HL-60 (cell line): ENCODE results near the gene TRAPPC12.

Experiments
- DNase-seq, 2 experiments: peaks; one replicate each; pipeline ENCODE4 v3.0.0-alpha.2; 2010 to 2020; ENCODE audit warnings: low read depth in 1 of 2, low spot score in 1 of 2
- H3K27ac ChIP-seq: fragments of 250-450 bp; sonication (Bioruptor Pico); replicated peaks from 2 replicates; pipeline ENCODE4 v1.5.1; 2020; ENCODE audit warnings: mild to moderate bottlenecking, moderate library complexity
- H3K27me3 ChIP-seq: fragments of 250-450 bp; sonication (Bioruptor Pico); 2 replicates; pipeline ENCODE4 v1.5.1; 2021; ENCODE audit warnings: mild to moderate bottlenecking, moderate library complexity; ENCODE audit not compliant: insufficient read depth, poor library complexity, severe bottlenecking
- H3K4me3 ChIP-seq: replicated peaks from 2 replicates; pipeline ENCODE4 v1.5.1; 2011; ENCODE audit warnings: mild to moderate bottlenecking, control low read depth, low read length; ENCODE audit not compliant: insufficient read depth
- GABPA ChIP-seq: IDR thresholded peaks from 2 replicates; pipeline ENCODE4 v1.6.1; 2012; ENCODE audit warnings: low read depth
- POLR2AphosphoS5 ChIP-seq: IDR thresholded peaks from 2 replicates; pipeline ENCODE4 v1.6.1; 2012; ENCODE audit warnings: low read depth
- SPI1 ChIP-seq: IDR thresholded peaks from 2 replicates; pipeline ENCODE4 v1.6.1; 2012; ENCODE audit warnings: low read depth, mild to moderate bottlenecking, borderline replicate concordance
- TF ChIP-seq, protein P1 (sequence below): IDR thresholded peaks from 2 replicates; pipeline ENCODE4 v1.6.1; 2012; ENCODE audit warnings: low read depth; ENCODE audit not compliant: insufficient replicate concordance
- TF ChIP-seq, protein P2 (sequence below): IDR thresholded peaks from one replicate; pipeline ENCODE4 v1.5.1; 2011; ENCODE audit warnings: low read length, control low read depth, inconsistent platforms; ENCODE audit not compliant: insufficient read depth

The TRAPPC12 gene

DNA sequence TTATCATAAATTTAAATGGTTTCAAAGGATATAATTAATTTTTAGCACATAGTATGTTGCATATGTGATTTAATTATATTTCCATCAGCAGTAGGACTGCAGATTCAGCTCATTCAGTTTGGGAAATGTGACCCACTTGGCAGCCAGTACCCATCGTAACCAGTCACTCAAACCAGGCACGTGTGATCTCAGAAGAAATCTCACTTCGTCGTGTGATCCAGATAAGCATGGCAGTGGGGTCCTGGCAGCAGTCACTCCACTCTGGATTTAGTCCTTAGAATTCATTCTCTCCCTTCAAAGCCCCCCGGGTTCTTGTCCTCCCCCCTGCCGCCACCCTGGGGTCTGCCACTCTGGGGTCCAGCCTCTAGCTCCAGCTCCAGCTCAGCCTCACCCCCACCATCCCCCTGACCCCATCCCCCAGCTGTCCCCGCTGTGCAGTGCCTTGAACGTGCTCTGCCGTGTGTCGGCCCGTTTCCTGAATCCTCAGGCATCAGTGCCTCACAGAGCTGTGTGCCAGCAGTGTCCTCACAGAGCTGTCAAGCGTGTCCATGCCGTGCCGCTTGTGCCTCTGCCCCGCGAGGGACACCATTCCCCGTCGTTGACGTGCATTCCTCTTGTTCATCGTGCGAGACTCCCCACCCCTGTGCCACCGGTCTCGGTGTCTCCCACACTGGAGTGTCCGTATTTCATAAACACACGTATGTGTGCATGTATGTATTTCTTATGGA, 34.8 kb downstream of the TRAPPC12 start:
- H3K4me3 ChIP-seq: no peak overlapping the region
- no peak overlapping the region for H3K27ac ChIP-seq
- DNase-seq: no peak
- no peak for TF ChIP-seq POLR2AphosphoS5
- no peak for TF ChIP-seq SPI1
- TF ChIP-seq, protein P1, sequence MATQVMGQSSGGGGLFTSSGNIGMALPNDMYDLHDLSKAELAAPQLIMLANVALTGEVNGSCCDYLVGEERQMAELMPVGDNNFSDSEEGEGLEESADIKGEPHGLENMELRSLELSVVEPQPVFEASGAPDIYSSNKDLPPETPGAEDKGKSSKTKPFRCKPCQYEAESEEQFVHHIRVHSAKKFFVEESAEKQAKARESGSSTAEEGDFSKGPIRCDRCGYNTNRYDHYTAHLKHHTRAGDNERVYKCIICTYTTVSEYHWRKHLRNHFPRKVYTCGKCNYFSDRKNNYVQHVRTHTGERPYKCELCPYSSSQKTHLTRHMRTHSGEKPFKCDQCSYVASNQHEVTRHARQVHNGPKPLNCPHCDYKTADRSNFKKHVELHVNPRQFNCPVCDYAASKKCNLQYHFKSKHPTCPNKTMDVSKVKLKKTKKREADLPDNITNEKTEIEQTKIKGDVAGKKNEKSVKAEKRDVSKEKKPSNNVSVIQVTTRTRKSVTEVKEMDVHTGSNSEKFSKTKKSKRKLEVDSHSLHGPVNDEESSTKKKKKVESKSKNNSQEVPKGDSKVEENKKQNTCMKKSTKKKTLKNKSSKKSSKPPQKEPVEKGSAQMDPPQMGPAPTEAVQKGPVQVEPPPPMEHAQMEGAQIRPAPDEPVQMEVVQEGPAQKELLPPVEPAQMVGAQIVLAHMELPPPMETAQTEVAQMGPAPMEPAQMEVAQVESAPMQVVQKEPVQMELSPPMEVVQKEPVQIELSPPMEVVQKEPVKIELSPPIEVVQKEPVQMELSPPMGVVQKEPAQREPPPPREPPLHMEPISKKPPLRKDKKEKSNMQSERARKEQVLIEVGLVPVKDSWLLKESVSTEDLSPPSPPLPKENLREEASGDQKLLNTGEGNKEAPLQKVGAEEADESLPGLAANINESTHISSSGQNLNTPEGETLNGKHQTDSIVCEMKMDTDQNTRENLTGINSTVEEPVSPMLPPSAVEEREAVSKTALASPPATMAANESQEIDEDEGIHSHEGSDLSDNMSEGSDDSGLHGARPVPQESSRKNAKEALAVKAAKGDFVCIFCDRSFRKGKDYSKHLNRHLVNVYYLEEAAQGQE: no peak
- no peak for TF ChIP-seq GABPA
- TF ChIP-seq, protein P2, sequence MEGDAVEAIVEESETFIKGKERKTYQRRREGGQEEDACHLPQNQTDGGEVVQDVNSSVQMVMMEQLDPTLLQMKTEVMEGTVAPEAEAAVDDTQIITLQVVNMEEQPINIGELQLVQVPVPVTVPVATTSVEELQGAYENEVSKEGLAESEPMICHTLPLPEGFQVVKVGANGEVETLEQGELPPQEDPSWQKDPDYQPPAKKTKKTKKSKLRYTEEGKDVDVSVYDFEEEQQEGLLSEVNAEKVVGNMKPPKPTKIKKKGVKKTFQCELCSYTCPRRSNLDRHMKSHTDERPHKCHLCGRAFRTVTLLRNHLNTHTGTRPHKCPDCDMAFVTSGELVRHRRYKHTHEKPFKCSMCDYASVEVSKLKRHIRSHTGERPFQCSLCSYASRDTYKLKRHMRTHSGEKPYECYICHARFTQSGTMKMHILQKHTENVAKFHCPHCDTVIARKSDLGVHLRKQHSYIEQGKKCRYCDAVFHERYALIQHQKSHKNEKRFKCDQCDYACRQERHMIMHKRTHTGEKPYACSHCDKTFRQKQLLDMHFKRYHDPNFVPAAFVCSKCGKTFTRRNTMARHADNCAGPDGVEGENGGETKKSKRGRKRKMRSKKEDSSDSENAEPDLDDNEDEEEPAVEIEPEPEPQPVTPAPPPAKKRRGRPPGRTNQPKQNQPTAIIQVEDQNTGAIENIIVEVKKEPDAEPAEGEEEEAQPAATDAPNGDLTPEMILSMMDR: no peak
- no peaks in the 10 kb centered on the region for H3K27me3 ChIP-seq

DNA sequence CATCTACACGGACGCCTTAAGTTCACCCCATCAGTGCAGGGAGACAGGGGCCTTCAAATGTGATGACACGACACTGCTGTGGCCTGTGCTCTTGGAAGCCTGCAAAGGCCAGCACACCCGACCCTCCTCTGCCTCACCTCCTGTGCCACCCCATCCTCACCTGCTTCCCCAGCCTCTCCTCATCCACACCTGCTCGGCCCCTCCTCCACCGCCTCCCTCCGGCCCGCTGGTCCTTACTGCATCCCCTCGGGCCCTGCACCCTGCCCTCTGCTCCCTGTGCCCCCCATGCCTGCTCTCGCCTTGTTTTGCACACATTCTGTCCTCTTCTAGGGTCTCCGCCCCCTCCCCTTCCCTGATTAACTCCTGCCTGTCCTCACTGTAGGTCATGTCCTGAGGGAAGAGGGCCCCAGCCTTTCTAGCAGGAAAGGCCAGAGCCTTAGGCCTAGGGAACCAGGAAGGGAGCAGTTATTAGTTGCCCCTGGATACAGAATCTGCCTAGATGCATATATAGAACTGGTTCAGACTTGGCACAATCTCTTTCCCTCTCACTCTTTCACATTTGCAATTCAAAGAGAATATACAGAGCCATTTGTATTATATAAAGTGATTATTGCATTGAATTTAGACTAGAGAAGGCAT, 39.4 kb downstream of the TRAPPC12 start:
- no peak for TF ChIP-seq POLR2AphosphoS5
- TF ChIP-seq, protein P2: no peak
- TF ChIP-seq, protein P1: no peak
- no peak for TF ChIP-seq GABPA
- TF ChIP-seq SPI1: no peak
- no peak overlapping the region for H3K27ac ChIP-seq
- H3K4me3 ChIP-seq: no peak overlapping the region
- no peaks in the 10 kb centered on the region for H3K27me3 ChIP-seq
- DNase-seq: no peak

DNA sequence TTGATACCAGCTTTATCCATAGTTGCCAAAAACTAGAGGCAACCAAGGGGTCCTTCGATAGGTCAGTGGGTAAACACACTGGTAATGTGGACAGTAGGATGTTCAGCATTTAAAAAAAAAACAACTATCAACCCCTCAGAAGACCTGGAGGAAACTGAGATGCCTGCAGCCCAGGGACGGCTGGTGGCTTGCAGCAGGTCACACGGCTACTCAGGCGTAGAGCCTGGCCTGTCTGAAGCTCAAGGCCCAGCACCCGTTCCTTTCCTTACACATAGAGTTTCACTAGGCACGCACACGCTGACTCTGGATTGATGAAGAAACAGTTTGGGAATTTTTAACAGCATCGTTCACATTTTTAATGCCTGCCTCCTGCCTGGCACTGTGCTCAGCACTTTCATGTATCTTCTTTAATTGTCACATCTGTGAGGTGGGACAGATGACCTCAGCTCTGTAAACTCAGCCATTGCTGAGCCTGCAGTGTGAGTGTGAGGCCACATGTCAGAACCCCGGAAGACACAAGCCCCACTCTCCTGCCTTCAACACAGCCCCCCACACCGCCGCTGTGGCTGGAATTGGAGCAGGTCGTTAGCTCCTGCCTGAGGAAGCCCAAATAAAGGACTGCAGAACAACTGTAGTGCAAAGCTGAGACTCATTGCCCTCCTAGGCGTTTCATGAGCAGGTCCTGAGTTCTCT, 40.7 kb downstream of the TRAPPC12 start:
- no peak overlapping the region for H3K4me3 ChIP-seq
- no peak overlapping the region for H3K27ac ChIP-seq
- TF ChIP-seq SPI1 (no peak), GABPA (no peak), POLR2AphosphoS5 (no peak)
- TF ChIP-seq, protein P2: no peak
- TF ChIP-seq, protein P1: no peak
- DNase-seq: no peak
- H3K27me3 ChIP-seq: no peaks in the 10 kb centered on the region
